ENCODE measurements around the gene GRAP.
"Not testable (repeated sequence)": the region's sequence is repeated elsewhere in the genome, so short reads cannot be mapped to it uniquely, and the experiment has no call there.

Gene GRAP

DNA sequence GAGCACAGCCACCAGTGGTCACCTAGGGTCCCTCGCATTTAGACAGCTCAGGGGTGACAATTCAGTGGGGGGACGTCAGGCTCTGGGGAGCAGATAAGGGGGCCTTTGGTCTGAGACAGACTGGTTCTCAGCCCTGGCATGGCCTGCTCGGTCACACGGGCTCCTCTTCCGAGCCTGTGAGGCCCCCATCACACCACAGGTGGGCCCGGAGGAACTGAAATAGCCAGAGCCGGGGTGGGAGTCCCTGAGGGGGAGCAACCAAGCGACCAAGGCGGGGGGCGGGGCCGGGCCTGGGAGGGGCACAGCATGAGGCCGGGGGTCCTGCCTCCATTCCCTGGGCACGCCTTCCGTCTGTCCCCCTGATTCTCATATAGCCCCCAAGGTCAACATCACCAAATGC is 4.4 kb downstream of the GRAP start:
- not testable (repeated sequence) for DNase-seq (ENCODE audit: low spot score)

DNA sequence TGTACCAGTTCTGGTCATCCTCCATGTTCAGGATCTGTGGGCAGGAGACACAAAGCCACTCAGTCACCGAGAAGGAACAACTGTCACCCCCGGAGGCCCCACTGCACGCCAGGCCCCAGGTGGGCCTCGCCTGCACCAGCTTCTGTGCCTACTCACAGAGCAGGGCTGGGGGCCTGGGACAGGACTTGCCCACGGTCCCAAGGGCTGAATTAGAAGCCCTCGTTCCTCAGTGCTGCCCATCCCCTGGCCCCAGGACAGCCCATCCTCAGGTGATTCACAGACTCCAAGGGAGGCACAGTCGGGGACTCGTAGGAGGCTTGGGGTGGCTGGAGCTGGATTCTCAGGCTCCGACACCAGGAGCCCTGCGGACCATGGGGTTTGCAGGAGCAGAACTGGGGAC is 4.9 kb downstream of the GRAP start:
- DNase-seq (ENCODE audit: low spot score) = not testable (repeated sequence)

- not testable (repeated sequence) for DNase-seq (ENCODE audit: low spot score)
These were observed 6.4 kb downstream of the GRAP start for GRCh38 chr17:19040350-19040749.

DNA sequence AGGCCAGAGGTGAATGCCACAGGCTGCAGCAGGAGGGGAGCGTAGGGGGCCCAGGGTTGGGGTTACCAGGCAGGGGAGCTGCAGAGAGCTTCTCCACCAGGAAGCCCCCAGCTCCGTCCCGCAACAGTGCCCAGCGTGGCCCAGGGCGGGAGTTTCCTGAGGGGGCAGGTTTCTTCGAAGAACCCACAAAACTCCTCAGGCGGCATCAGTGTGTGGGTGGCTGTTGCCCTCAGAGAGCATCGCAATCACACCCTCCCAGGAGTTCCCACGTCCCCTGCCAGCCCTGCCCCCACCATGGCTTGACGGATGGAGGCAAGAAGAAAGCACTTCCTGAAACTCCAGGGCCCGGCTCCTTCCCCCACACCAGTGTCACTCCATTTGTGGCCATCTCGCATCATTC is 8.0 kb downstream of the GRAP start:
- not testable (repeated sequence) for DNase-seq (ENCODE audit: low spot score)

DNA sequence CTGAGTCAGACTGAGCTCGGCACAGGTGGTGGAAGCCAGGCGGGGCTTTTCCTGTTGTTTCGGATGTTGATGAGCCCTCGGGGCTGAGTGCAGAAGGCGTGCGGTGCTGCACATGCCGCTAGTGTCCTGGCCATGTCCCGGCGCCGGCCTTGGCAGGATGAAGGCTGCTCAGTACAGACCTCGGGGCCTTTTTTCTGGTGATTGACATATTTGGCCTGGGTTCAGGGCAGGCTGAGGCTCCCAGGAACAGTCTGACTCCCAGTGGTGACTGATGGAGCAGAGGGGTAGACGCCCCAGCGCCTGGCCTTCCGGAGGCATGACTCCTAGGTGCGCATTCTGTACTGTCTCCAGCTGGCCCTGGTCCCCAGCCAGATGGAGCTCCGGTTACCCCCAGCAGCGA is 8.8 kb downstream of the GRAP start:
- DNase-seq (ENCODE audit: low spot score) = not testable (repeated sequence)

DNA sequence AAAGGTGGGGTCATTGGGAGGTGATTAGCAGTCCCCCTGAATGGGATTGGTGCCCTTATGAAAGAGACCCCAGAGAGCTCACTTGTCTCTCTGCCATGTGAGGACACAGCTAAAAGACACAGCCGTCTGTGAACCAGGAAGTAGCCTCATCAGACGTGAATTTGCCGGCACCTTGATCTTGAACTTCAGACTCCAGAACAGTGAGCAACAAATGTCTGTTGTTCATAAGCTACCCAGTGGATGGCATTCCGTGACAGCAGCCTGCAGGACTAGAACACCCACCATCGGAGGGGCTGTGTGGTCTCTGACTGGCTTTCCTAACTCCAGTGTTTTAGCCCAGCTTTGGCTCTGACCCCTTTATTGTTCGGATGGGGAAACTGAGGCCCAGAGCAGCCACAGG is 9.2 kb downstream of the GRAP start:
- not testable (repeated sequence) for DNase-seq (ENCODE audit: low spot score)

DNA sequence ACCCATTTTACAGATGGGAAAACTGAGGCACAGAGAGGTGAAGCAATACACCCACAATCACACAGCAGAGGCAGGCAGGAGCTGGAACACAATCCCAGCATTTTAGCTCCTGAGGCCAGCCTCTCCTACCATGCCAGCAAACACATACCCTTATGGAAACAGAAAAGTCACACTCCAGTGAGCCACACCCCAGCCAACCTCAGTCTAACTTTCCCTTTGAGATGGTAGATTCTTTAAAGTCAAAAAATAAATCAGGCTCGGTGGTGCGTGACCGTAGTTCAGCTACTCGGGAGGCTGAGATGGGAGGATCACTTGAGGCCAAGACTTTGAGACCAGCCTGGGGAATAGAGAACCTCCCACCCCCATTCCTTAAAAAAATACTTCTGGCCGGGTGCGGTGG is 10.6 kb downstream of the GRAP start:
- DNase-seq (ENCODE audit: low spot score) = not testable (repeated sequence)

DNA sequence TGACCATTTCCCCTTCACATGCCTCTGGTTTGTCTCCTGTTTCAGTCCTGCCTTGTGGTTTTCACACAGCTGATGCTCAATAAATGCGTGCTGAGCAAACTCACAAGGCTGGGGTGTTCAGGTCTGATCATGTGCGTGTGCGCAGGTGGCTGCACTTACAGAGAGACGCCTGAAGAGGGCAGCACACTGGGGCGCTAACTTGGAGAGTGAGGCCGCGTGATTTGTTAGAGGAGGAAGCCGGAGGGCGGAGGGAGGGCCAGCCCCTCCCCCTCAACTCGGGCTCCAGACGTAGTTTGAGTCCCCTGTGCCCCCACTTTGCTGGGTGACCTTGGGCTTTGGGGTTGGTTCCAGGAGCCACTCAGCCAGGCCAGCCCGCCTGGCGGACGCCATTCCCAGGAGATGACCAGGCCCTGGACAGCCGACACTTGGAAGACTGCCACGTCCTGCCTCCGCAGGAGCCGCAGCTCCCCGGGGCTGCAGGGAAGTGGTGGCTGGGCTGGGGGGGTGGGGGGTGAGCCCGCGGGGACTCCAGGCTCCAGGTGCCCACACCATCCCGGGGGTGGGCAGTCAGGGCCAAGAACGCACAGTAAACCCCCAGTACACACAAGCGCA is 14.3 kb downstream of the GRAP start:
- not testable (repeated sequence) for DNase-seq (ENCODE audit: low spot score)

DNA sequence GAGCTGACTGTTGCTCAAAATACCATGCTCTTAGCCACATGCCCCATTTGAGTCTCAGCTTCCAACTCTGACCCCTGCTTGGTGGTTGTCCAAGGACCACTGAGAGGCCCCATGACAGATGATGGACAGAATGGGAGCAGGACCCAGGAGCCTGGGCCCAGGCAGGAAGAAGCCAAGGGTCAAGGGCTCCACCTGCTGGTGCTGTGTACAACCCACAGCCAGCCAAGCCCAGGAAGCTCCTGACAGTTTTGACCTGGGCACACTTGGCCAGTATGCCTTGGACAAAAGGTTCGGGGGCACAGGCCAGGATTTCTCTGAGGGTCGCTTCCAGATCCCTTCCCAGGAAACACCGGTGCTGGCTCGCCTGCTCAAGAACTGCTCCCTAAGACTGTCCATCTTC is 15.0 kb downstream of the GRAP start:
- not testable (repeated sequence) for DNase-seq (ENCODE audit: low spot score)

DNA sequence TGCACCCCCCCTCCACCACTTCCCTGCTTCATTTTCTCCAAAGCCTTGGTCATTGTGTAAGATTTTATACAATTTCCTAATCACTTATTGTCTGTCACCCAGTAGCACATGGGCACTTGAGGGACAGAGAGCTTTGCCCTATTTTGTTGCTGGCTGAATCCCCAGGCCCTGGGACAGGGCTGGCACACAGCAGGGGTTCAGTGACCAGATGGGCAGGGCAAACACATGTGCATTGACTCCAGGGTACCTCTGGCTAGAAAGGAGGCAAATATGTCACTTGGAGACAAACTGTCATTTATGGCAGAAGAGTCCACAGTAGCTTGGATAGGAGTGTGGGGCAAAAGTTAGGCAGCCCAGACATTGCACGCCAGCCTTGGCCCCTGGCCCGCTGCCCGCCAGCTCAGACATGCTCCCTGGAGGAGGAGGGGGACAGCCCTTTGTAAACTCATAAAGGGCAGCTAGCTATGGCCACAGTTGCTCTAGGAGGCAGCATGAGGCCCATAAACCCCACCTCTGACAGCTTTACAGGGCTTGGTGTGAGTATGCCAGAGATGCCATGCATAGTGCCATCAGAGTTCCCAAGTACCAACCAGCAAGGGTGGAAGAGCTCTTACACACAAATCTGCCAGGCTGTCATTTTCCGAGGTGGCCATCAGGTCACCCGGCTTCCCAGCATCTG is 15.8 kb downstream of the GRAP start:
- not testable (repeated sequence) for DNase-seq (ENCODE audit: low spot score)

DNA sequence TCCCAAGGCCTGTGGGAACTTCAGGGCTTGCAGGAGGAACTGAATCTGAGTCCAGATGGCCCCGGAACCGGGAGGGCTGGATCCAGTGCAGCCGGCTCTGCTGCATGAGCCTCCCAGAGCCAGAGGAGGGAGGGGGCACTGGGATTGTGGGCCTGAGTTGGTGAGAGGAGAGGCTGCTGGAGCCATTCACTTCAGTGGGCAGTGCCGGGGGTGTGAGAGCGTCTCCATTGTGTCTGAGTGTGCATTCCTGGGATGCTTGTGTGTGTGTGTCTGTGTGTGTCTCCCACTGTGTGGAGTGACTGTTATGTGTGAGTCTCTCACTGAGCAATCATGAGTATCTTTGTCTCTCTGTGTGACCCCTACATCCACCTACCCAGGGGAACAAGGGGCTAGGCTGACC is 17.0 kb downstream of the GRAP start:
- not testable (repeated sequence) for DNase-seq (ENCODE audit: low spot score)

GRCh38 chr17:19028671-19029070 is 18.1 kb downstream of the GRAP start:
- not testable (repeated sequence) for DNase-seq (ENCODE audit: low spot score)

GRCh38 chr17:19024101-19025078 is 22.4 kb downstream of the GRAP start:
- DNase-seq (ENCODE audit: low spot score) = no peak

DNA sequence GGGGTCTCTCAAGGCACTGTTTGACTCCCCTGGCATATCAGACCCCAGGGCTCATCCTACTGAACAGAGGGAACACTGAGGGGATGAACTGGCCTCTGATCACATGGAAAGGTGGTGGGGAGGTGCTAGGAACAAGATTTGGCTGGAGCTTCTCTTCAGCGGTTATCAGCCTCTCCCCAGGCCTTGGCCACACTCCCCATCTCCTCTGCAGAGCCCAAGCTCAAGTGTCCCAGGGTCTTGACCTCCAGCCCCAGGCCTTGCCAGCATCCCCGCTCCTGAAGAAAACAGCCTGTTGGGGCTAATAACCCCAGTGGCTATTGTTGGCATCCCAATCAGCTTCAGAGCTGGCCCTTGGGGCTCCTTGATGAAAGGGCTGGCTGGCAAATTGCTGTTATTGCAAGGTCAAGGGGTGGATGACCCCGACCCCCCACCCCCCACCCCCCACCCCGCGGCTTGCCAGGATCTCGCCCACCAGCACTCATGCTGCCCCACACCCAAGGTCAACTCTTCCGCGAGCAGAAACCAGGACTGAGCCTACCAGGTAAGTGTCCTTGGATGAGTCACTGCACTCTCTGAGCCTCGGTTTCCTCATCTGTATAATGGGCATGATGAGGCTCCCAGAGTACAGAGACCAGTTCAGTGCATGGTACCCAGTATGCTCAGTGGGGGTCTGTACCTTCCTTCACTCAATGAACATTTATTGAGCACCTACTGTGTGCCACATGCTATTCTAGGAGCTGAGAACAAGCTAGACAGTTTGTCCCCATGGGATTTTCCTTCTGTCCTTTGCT is 23.4 kb downstream of the GRAP start:
- no peak for DNase-seq (ENCODE audit: low spot score)

DNA sequence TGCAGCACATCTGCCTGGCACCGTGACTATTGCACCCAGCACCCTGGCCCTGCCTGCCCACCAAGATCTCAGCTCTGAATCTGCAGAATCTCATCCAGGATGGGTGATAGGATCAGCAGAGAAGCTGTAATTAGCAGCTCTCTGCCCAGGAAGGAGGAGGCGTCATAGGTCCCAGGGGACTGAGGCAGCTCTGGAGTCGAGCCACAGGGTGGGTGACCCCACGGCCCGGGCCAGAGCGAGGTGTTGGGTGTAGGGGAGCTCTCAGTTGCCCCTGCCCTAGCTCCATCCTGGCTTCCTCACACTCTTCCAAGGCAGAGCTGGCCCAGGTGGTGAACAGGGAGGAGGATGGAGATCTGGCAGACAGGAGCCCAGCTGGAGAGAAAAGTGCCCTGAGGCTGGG is 24.0 kb downstream of the GRAP start:
- no peak for DNase-seq (ENCODE audit: low spot score)

DNA sequence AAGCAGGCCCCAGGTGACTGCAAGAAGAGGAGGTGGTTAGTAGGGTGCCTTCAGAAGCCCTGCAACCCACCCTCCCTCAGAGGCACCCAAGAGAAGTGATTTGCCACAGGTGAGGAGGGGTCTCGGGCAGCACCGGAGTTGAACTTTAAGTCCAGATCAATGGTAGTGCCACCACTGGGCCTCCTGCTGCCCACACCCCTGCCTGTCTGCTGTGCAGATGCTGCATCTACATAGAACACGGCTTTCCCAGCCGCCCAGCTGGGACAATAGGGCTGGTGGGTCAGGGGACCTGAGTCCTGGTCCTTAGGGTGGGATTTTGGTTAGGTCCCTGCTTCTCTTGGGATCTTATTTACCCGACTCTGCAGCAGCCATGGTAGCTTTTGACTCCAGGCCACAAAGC is 24.6 kb downstream of the GRAP start:
- no peak for DNase-seq (ENCODE audit: low spot score)

GRCh38 chr17:19021622-19022083 is 25.1 kb downstream of the GRAP start:
- DNase-seq (ENCODE audit: low spot score) = no peak

GRCh38 chr17:19021011-19021621 is 25.6 kb downstream of the GRAP start:
- DNase-seq (ENCODE audit: low spot score) = not testable (repeated sequence)

DNA sequence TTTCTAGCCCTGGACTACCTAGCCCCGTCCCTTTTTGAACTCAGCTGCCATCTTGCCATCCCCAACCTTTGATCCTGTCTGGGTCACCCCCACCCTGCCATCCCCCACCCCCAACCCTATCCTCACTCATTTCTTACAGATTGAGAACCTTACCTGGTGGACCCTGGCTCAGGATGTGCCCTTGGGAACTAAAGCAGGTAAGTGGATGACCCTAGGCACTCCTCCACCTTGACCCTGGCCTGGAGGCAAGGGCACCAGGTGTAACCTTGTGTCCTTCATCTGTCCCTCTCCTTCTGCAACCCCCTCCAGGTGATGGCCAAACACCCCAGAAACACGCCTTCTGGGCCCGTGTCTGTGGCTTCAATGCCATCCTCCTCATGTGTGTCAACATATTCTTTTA is 26.7 kb downstream of the GRAP start:
- no peak for DNase-seq (ENCODE audit: low spot score)

- no peak for DNase-seq (ENCODE audit: low spot score)
These were observed 27.5 kb downstream of the GRAP start for GRCh38 chr17:19019041-19019941.

Data from Ammon's horn (tissue), 1 donor.